Activated B cell treated with CpG ODN at 0.5 μM for 24 hours (primary cell): Measurements from ENCODE around the gene SUPT3H. TPM values are rescaled to one million over a fixed set of nuclear protein-coding genes. Genes with fewer than 3 reads are reported as not detected.
A peak's percentile ranks its signal among the peaks of the same experiment; 100 is the strongest.

ENCODE experiments used
- ATAC-seq: fragments of 200-7000 bp; cut with Tn5 transposase; one replicate; pipeline ENCODE4 v1.10.0; 2021; ENCODE audit warnings: low read depth, mild to moderate bottlenecking, moderate library complexity
- CTCF ChIA-PET: fragments of 350-600 bp; sonication (Branson Sonifier 250); formaldehyde crosslinking; loops from one replicate; lab custom pipeline; 2021; ENCODE audit warnings: antibody characterized with exemption; lab: Charles Lee
- POLR2A ChIA-PET: fragments of 350-600 bp; sonication (Branson Sonifier 250); formaldehyde crosslinking; loops from one replicate; lab custom pipeline; 2021; ENCODE audit warnings: antibody characterized with exemption; lab: Charles Lee
- DNase-seq: peaks from one replicate; pipeline ENCODE4 v3.0.0; 2022
- H3K27ac Mint-ChIP-seq: one replicate; pipeline ENCODE4 v1.8.0; 2020; ENCODE audit warnings: mixed read lengths
- H3K27me3 Mint-ChIP-seq: one replicate; pipeline ENCODE4 v1.8.0; 2021; ENCODE audit warnings: mixed read lengths
- H3K36me3 Mint-ChIP-seq: one replicate; pipeline ENCODE4 v1.8.0; 2021; ENCODE audit warnings: low read depth, mixed read lengths
- H3K4me1 Mint-ChIP-seq: one replicate; pipeline ENCODE4 v1.8.0; 2021; ENCODE audit warnings: mixed read lengths
- H3K4me3 Mint-ChIP-seq: one replicate; pipeline ENCODE4 v1.8.0; 2020; ENCODE audit warnings: mild to moderate bottlenecking, mixed read lengths
- H3K9me3 Mint-ChIP-seq: one replicate; pipeline ENCODE4 v1.8.0; 2020; ENCODE audit warnings: mixed read lengths
- intact Hi-C: fragments of 100-400 bp; cut with micrococcal nuclease; formaldehyde crosslinking; loops from one replicate; pipeline ENCODE4 v1.15.1; 2024
- total RNA-seq: library from RNA; stranded (reverse); gene quantifications from 2 replicates; pipeline ENCODE4 v1.2.3, GENCODE V29; 2022
- TF ChIP-seq, protein P1 (sequence below): fragments of 200-600 bp; IDR thresholded peaks from one replicate; pipeline ENCODE4 v1.8.0; 2022; ENCODE audit warnings: antibody characterized with exemption, mild to moderate bottlenecking

The SUPT3H gene
- total RNA-seq, 1 donor from 2014 or later = 9.9 TPM

DNA sequence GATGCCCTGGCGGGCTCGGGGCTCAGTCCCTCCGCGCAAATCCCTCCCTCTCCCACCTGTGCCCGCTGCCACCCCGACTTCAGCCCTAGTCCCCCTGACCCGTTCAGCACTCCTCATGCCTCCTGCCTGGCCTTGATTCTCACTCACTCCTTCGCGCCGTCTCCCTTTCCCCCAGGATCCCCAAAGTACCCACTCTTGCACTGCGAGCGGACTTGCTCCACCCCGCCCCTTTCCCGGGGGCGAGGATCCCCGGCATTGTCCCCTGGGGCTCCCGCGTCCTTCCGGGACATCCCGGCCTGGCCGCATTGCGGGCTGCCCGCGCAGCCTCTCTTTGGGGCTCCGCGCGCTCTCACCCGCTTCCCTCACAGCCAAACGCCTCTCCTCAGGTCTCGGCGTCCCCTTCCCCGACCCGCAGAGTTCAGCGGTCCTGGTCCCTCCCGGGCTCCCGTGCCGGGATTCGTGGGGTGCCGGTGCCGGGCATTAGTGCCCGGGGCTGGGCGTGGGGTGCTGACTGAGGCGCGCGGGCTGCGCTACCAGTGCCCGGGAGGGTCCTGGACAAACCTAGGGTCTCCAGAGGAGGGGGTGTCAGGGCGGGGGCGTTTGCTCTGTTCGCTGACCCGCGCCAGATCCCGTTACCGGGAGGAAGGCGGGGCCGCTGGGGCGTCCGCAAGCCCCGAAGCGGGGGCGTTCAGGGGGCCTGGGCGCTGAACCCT, 45.5 kb upstream of the SUPT3H start:
- TF ChIP-seq, protein P1, sequence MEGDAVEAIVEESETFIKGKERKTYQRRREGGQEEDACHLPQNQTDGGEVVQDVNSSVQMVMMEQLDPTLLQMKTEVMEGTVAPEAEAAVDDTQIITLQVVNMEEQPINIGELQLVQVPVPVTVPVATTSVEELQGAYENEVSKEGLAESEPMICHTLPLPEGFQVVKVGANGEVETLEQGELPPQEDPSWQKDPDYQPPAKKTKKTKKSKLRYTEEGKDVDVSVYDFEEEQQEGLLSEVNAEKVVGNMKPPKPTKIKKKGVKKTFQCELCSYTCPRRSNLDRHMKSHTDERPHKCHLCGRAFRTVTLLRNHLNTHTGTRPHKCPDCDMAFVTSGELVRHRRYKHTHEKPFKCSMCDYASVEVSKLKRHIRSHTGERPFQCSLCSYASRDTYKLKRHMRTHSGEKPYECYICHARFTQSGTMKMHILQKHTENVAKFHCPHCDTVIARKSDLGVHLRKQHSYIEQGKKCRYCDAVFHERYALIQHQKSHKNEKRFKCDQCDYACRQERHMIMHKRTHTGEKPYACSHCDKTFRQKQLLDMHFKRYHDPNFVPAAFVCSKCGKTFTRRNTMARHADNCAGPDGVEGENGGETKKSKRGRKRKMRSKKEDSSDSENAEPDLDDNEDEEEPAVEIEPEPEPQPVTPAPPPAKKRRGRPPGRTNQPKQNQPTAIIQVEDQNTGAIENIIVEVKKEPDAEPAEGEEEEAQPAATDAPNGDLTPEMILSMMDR = no peak
- Mint-ChIP-seq H3K27ac (peak overlapping the region; percentile 69), H3K27me3 (peaks cover 39% of the 10 kb centered on the region), H3K9me3 (no peaks in the 10 kb centered on the region), H3K4me1 (peaks cover 57% of the 10 kb centered on the region), H3K36me3 (no peaks in the 10 kb centered on the region), H3K4me3 (peak overlapping the region; percentile 90)
- CTCF ChIA-PET = no interaction called here
- DNase-seq (peak; percentile 42), ATAC-seq (peak; percentile 11)
- intact Hi-C loops = loop anchor here (5.0 kb wide), 2 partner anchors 124 to 254 kb away; no protein-coding TSS in a partner anchor
- POLR2A ChIA-PET = interaction anchor here (0.6 kb wide), 1 partner anchor 239 kb away, joined by 3 read pairs; no protein-coding TSS in a partner anchor

DNA sequence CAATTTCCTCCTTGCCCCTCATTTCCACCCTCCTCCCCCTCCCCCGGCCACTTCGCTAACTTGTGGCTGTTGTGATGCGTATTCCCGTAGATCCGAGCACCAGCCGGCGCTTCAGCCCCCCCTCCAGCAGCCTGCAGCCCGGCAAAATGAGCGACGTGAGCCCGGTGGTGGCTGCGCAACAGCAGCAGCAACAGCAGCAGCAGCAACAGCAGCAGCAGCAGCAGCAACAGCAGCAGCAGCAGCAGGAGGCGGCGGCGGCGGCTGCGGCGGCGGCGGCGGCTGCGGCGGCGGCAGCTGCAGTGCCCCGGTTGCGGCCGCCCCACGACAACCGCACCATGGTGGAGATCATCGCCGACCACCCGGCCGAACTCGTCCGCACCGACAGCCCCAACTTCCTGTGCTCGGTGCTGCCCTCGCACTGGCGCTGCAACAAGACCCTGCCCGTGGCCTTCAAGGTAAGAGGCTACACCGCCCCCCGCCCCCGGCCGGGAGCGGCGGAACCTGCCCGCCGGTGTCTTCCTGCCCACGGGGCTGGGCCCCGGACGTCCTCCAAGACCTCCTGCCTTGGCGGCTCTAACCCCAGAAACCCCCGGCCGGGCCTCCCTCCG, 44.9 kb upstream of the SUPT3H start:
- H3K27me3 Mint-ChIP-seq = peaks cover 39% of the 10 kb centered on the region
- H3K4me1 Mint-ChIP-seq = peaks cover 54% of the 10 kb centered on the region
- DNase-seq = peak; percentile 52
- H3K4me3 Mint-ChIP-seq = peak overlapping the region; percentile 90
- H3K27ac Mint-ChIP-seq = peak overlapping the region; percentile 76
- intact Hi-C loops = loop anchor here (5.0 kb wide), 2 partner anchors 125 to 255 kb away; no protein-coding TSS in a partner anchor
- H3K36me3 Mint-ChIP-seq = no peaks in the 10 kb centered on the region
- ATAC-seq = peak; percentile 26
- ChIA-PET CTCF (interaction anchor here (1.0 to 2.2 kb wide), 3 partner anchors 292 to 767 kb away, joined by 4 to 14 read pairs (median 9); no protein-coding TSS in a partner anchor), POLR2A (interaction anchor here (1.0 to 1.4 kb wide), 3 partner anchors 45 to 292 kb away, joined by 3 to 6 read pairs (median 6); partner anchors contain the start of gene SUPT3H)
- no peaks in the 10 kb centered on the region for H3K9me3 Mint-ChIP-seq
- TF ChIP-seq, protein P1 = no peak

DNA sequence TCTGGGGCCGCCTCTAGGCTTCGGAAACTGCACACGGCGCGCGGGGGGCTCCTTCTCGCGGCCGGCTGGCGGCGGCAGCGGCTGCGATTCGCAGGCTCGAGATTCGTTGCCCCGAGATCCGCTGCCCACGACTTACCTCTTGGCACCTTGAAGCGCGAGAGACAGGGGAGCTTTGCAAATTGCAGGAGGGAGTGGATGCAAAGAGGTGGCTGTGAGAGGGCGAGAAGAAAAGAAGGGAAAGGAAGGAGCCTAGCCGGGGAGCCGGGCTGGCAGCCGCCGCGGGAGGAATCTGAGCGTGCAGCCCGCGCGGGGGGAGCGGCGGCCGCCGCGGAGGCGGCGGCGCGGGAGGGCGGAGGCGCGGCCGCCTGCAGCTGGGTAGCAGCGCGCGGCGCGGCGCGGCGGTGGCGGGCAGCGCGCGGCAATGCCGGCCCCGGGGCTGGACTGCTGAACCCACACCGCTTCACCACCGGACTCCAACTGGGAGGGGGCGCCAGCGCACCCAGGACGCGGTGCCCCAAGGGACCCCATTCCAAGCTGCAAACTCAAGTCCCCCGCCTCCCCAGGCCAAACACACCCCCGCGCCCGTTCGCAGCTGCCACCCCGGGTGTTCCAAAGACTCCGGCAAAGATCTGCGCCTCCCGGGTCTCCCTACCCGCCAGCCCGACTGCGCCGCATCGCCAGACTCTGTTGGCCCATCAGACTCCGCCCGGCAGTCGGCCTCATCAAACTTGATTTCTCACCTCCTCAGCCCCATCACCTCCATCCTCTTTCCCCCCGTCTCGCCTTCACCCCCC, 44.2 kb upstream of the SUPT3H start:
- ChIA-PET CTCF (interaction anchor here (0.6 to 3.2 kb wide), 5 partner anchors 293 to 767 kb away, joined by 3 to 14 read pairs (median 9); no protein-coding TSS in a partner anchor), POLR2A (interaction anchor here (0.6 to 1.4 kb wide), 4 partner anchors 44 to 293 kb away, joined by 3 to 6 read pairs (median 5); partner anchors contain the start of gene SUPT3H)
- peak overlapping the region; percentile 76 for H3K27ac Mint-ChIP-seq
- ATAC-seq (peak; percentile 40), DNase-seq (peak; percentile 50)
- H3K4me3 Mint-ChIP-seq = peak overlapping the region; percentile 90
- H3K9me3 Mint-ChIP-seq = no peaks in the 10 kb centered on the region
- TF ChIP-seq, protein P1 = no peak
- intact Hi-C loops = loop anchor here (1.0 to 5.0 kb wide), 7 partner anchors 44 to 767 kb away; no protein-coding TSS in a partner anchor
- H3K36me3 Mint-ChIP-seq = no peaks in the 10 kb centered on the region
- H3K4me1 Mint-ChIP-seq = peaks cover 54% of the 10 kb centered on the region
- H3K27me3 Mint-ChIP-seq = peaks cover 39% of the 10 kb centered on the region

DNA sequence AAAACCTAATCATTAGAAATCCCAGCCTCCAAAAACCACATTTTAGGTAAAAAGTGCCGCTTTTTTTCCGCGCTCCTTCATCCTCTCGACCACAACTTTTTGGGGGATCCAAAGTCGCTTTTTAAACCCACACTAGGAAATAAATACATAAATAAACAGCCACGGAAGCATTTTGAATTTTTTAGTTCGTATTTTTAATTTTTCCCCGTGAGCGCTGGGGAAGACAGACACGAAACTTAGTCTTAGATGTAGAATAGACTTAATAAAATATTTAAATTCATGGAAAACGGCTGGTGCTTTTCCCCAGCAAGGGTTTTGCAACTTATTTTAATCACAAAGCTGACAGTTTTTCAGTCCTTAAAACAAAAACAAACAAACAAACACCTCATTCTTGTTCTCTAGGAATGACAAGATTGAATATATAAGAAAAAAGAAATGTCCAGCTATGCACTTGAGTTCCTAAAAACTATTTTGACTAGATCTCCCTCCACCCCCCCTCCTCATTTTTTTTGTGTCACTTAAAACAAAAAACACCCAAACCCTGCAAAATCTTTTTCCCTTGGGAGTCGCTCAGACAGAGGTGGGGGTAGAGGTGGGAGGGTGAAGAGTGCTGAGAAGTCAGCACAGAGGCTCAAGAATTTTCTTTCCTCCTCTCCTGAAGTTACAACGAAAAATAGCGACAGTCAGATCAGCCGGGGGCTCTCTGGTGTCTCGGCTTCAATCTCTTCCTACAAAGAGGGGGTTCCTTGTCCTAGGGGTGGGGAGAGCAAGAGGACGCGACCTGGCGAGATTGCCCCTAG, 43.4 kb upstream of the SUPT3H start:
- intact Hi-C loops = loop anchor here (1.0 to 5.0 kb wide), 7 partner anchors 43 to 766 kb away; no protein-coding TSS in a partner anchor
- ATAC-seq (no peak), DNase-seq (no peak)
- Mint-ChIP-seq H3K4me3 (peak overlapping the region; percentile 88), H3K27ac (peak overlapping the region; percentile 76), H3K27me3 (peaks cover 44% of the 10 kb centered on the region), H3K36me3 (no peaks in the 10 kb centered on the region), H3K9me3 (no peaks in the 10 kb centered on the region), H3K4me1 (peaks cover 54% of the 10 kb centered on the region)
- ChIA-PET POLR2A (interaction anchor here (1.0 to 3.3 kb wide), 3 partner anchors 43 to 294 kb away, joined by 6 to 16 read pairs (median 6); partner anchors contain the start of gene SUPT3H), CTCF (interaction anchor here (1.9 to 3.2 kb wide), 4 partner anchors 43 to 766 kb away, joined by 6 to 14 read pairs (median 12); partner anchors contain the start of gene SUPT3H)
- TF ChIP-seq, protein P1 = no peak
